B cell (primary cell): ENCODE data around the gene BLOC1S1.

ENCODE experiments used
- CTCF ChIP-seq: fragments of 200-600 bp; IDR thresholded peaks from one replicate; pipeline ENCODE4 v1.8.0; 2022; ENCODE audit warnings: antibody characterized with exemption, mild to moderate bottlenecking
- EZH2 ChIP-seq: IDR thresholded peaks from 2 replicates; pipeline ENCODE4 v1.6.1; 2012; ENCODE audit warnings: borderline replicate concordance, low read depth, mild to moderate bottlenecking, moderate library complexity, low read length; ENCODE audit not compliant: insufficient read depth, poor library complexity, severe bottlenecking

GRCh38 chr12:55698241-55698955, 17.4 kb upstream of the BLOC1S1 start:
- TF ChIP-seq EZH2 (no peak), CTCF (no peak)
